Adipose tissue (tissue), 3 donors: ENCODE results near the gene CPA4. TPM values are rescaled to one million over a fixed set of nuclear protein-coding genes. Genes with fewer than 3 reads are reported as not detected.

Experiments used
- H3K27ac ChIP-seq: one replicate; pipeline ENCODE4 v1.5.1; 2013; ENCODE audit warnings: low read depth, low read length
- WGBS, 3 donors: extraction: QIAGEN DNeasy Blood & Tissue Kit; methylation state at CpG; one replicate each; pipeline ENCODE4 v1.1.7; 2013; 5-methylcytosine and 5-hydroxymethylcytosine counted together
- polyA plus RNA-seq, 3 donors: library from polyadenylated mRNA; stranded (reverse); fragments of 200-250 nt; gene quantifications; one replicate each; pipeline ENCODE4 v1.2.3, GENCODE V29; 2013
- donor health status: healthy with polysubstance abuse.
- donor health status: Bipolar disorder and iron deficiency.
- donor health status: healthy.

The CPA4 gene
- polyA plus RNA-seq, 3 donors: 0.67 to 5.9 (median 0.98) TPM

- WGBS, 3 donors: 35 to 47% (median 38%) methylated on average over 10 of the region's 10 CpGs
- H3K27ac ChIP-seq: no peak overlapping the region
Observed at GRCh38 chr7:130369110-130369711, 76.2 kb downstream of the CPA4 start.

DNA sequence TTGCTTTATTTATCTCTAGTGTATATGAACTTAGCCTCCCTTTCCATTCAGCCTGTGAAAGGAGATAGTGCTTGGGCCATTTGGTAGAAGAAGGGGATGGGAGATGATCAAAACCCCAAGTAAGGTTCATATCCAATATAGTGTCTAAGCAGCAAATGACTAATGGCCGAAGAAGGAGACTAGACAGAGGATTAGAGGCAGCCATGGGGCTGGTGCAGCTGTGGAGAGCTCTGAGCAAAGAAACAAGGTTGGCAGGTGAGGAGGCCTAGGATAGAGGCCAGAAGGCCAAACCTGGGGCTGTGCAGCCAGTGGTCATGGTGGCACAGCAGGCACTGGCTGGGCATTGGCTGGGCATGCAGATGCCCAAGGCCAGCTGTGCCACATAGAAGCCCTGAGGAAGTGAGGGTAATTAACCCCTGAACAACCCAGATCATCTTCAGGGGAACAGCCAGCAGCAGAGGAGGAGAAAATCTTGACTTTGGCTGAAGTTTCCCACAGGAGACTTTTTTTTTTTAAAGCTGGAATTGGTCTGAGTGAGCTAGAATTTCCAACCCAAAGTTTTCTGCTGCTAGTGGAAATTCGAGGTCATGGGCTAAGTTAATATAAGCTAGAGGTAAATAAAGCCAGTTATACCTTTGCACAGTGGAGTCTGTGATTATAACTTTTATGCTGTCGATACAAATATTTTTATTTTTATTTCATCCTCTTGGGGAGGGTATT, 77.0 kb downstream of the CPA4 start:
- 43 to 67% (median 49%) methylated on average over 3 of the region's 3 CpGs for WGBS, 3 donors
- no peak overlapping the region for H3K27ac ChIP-seq

- 61 to 74% (median 71%) methylated on average over 3 of the region's 3 CpGs for WGBS, 3 donors
- H3K27ac ChIP-seq: no peak overlapping the region
Observed at GRCh38 chr7:130371046-130371445, 78.1 kb downstream of the CPA4 start.

DNA sequence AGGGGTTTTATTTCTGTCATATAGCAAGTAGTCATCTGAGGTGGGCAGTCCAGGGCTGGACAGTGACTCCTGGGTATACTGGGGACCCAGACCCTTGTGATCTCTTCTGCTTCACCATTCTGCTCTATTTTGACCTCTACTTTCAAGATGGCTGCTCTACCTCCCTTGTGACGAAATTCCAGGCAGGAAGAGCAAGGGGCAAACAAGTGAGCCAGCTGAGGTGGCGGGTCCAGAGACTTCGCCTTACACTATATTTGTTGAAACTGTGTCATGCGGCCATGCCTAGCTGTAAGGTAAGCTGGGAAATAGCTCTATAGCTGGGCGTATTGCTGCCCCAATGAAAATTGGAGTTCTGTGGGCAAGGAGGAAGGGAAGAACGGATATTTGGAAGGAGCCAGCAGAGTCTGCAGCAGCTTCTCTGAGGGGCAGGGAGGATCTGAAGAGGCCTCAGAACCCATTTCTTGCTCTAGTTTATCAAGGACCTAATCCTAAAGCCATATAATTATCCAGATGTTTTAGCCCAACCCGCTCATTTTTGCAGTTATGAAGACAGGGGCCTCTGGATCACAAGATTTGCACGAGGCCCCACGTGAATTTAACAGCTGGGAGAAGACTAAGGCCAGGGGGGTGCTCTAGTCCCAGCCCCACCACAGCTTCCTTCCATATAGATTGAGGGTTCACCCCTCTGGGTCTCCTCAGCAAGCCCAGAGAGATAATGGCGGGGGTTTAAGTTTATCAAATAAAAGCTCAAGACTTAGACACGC, 79.6 kb downstream of the CPA4 start:
- no peak overlapping the region for H3K27ac ChIP-seq
- WGBS, 3 donors: 70 to 83% (median 81%) methylated on average over 11 of the region's 11 CpGs

Other genes starting within 250 kb of the CPA4 start
- gene ZC3HC1, start 241.8 kb upstream of the CPA4 start, polyA plus RNA-seq: 10 to 100 TPM in 1 of 3 donors, 1 to 10 TPM in 2; 5.5 to 12.3 (median 9.8) TPM
- gene KLHDC10, start 222.6 kb upstream of the CPA4 start, polyA plus RNA-seq: 10 to 100 TPM in 2 of 3 donors, 1 to 10 TPM in 1; 9.1 to 13.2 (median 12.3) TPM
- 1 to 10 TPM; 3.9 to 7.6 (median 6.0) TPM for gene TMEM209, start 87.8 kb upstream of the CPA4 start, polyA plus RNA-seq
- gene SSMEM1, start 85.3 kb upstream of the CPA4 start, polyA plus RNA-seq: under 1 TPM in 1 of 3 donors, not detected in 2; 0.24 TPM
- 1,000 to 10,000 TPM in 1 of 3 donors, 10 to 100 TPM in 1, 1 to 10 TPM in 1; 4.2 to 4,704 (median 14.6) TPM for gene CPA2, start 26.3 kb upstream of the CPA4 start, polyA plus RNA-seq
- under 1 TPM in 2 of 3 donors, not detected in 1; 0.04 to 0.20 TPM for gene CPA5, start 51.7 kb downstream of the CPA4 start, polyA plus RNA-seq
- gene CPA1, start 87.3 kb downstream of the CPA4 start, polyA plus RNA-seq: over 10,000 TPM in 1 of 3 donors, 10 to 100 TPM in 1, 1 to 10 TPM in 1; 5.3 to 12,264 (median 18.3) TPM
- 1 to 10 TPM; 4.0 to 6.2 (median 5.6) TPM for gene CEP41, start 147.9 kb downstream of the CPA4 start, polyA plus RNA-seq
- gene MEST, start 198.9 kb downstream of the CPA4 start, polyA plus RNA-seq: 100 to 1,000 TPM in 2 of 3 donors, 10 to 100 TPM in 1; 28.5 to 410 (median 177) TPM